H9 (cell line): ENCODE data around the gene NACA. TPM values are rescaled to one million over a fixed set of nuclear protein-coding genes. Genes with fewer than 3 reads are reported as not detected.
A peak's percentile ranks its signal among the peaks of the same experiment; 100 is the strongest.

Experiments used
- DNase-seq: peaks from one replicate; pipeline ENCODE4 v3.0.0-alpha.2; 2017
- H2AFZ ChIP-seq: one replicate; pipeline ENCODE4 v1.6.1; 2013; ENCODE audit warnings: mild to moderate bottlenecking, low read length, control low read depth, moderate library complexity
- H2AK5ac ChIP-seq: 2 replicates; pipeline ENCODE4 v1.6.1; 2013; ENCODE audit warnings: low read length, control low read depth, mixed read lengths; ENCODE audit not compliant: insufficient read length
- H2BK120ac ChIP-seq: one replicate; pipeline ENCODE4 v1.6.1; 2013; ENCODE audit warnings: low read depth, mild to moderate bottlenecking, low read length, control low read depth, inconsistent platforms; ENCODE audit not compliant: poor library complexity, severe bottlenecking
- H2BK12ac ChIP-seq: 2 replicates; pipeline ENCODE4 v1.6.1; 2013; ENCODE audit warnings: low read length, control low read depth, mixed read lengths, low read depth; ENCODE audit not compliant: insufficient read length
- H2BK15ac ChIP-seq: 2 replicates; pipeline ENCODE4 v1.6.1; 2013; ENCODE audit warnings: low read depth, low read length, control low read depth
- H2BK20ac ChIP-seq: one replicate; pipeline ENCODE4 v1.6.1; 2013; ENCODE audit warnings: low read depth, mild to moderate bottlenecking, low read length, control low read depth, inconsistent platforms; ENCODE audit not compliant: poor library complexity, severe bottlenecking
- H2BK5ac ChIP-seq: 2 replicates; pipeline ENCODE4 v1.6.1; 2013; ENCODE audit warnings: low read length, control low read depth, mixed read lengths; ENCODE audit not compliant: insufficient read length
- H3K14ac ChIP-seq: 2 replicates; pipeline ENCODE4 v1.6.1; 2013; ENCODE audit warnings: low read length, control low read depth; ENCODE audit not compliant: insufficient read depth
- H3K18ac ChIP-seq: 2 replicates; pipeline ENCODE4 v1.6.1; 2013; ENCODE audit warnings: low read depth, mild to moderate bottlenecking, mixed read lengths, low read length, control low read depth; ENCODE audit not compliant: insufficient read length
- H3K23ac ChIP-seq: 2 replicates; pipeline ENCODE4 v1.6.1; 2013; ENCODE audit warnings: low read length, control low read depth, mixed read lengths, low read depth; ENCODE audit not compliant: insufficient read length
- H3K23me2 ChIP-seq: 2 replicates; pipeline ENCODE4 v1.6.1; 2013; ENCODE audit warnings: low read depth, mild to moderate bottlenecking, mixed read lengths, low read length, control low read depth; ENCODE audit not compliant: insufficient read length, poor library complexity, severe bottlenecking
- H3K27ac ChIP-seq: 2 replicates; pipeline ENCODE4 v1.5.1; 2013; ENCODE audit warnings: low read length, control low read depth, mixed read lengths, low read depth; ENCODE audit not compliant: insufficient read length
- H3K27me3 ChIP-seq: 2 replicates; pipeline ENCODE4 v1.6.1; 2013; ENCODE audit warnings: low read length, control low read depth, inconsistent platforms; ENCODE audit not compliant: insufficient read depth
- H3K4ac ChIP-seq: 2 replicates; pipeline ENCODE4 v1.6.1; 2013; ENCODE audit warnings: low read depth, mild to moderate bottlenecking, control low read depth, inconsistent platforms, low read length, moderate library complexity
- H3K4me1 ChIP-seq: 2 replicates; pipeline ENCODE4 v1.6.1; 2013; ENCODE audit warnings: low read length, control low read depth, inconsistent platforms; ENCODE audit not compliant: insufficient read depth
- H3K4me2 ChIP-seq: 2 replicates; pipeline ENCODE4 v1.6.1; 2013; ENCODE audit warnings: low read length, control low read depth, mixed read lengths; ENCODE audit not compliant: insufficient read length, insufficient read depth
- H3K56ac ChIP-seq: 2 replicates; pipeline ENCODE4 v1.6.1; 2013; ENCODE audit warnings: low read depth, mild to moderate bottlenecking, mixed read lengths, low read length, control low read depth; ENCODE audit not compliant: insufficient read length
- H3K79me1 ChIP-seq: 2 replicates; pipeline ENCODE4 v1.6.1; 2013; ENCODE audit warnings: low read depth, mild to moderate bottlenecking, moderate library complexity, low read length, control low read depth, inconsistent platforms; ENCODE audit not compliant: insufficient read depth, poor library complexity, severe bottlenecking
- H3K79me2 ChIP-seq: 2 replicates; pipeline ENCODE4 v1.6.1; 2013; ENCODE audit warnings: low read length, control low read depth, inconsistent platforms; ENCODE audit not compliant: insufficient read depth
- H3K9ac ChIP-seq: 2 replicates; pipeline ENCODE4 v1.6.1; 2013; ENCODE audit warnings: low read length, control low read depth, mixed read lengths; ENCODE audit not compliant: insufficient read length; ENCODE audit errors: extremely low read depth
- H3K9me3 ChIP-seq: one replicate; pipeline ENCODE4 v1.6.1; 2013; ENCODE audit warnings: low read depth, low read length, inconsistent platforms; ENCODE audit not compliant: control insufficient read depth
- H3T11ph ChIP-seq: one replicate; pipeline ENCODE4 v1.6.1; 2013; ENCODE audit warnings: mild to moderate bottlenecking, low read length, control low read depth, inconsistent platforms
- H4K20me1 ChIP-seq: one replicate; pipeline ENCODE4 v1.6.1; 2013; ENCODE audit not compliant: control insufficient read depth, insufficient read length, insufficient read depth
- H4K5ac ChIP-seq: 2 replicates; pipeline ENCODE4 v1.6.1; 2013; ENCODE audit warnings: low read depth, mild to moderate bottlenecking, mixed read lengths, low read length, control low read depth; ENCODE audit not compliant: insufficient read length
- H4K8ac ChIP-seq: replicated peaks from 2 replicates; pipeline ENCODE4 v1.6.1; 2013; ENCODE audit warnings: low read length, control low read depth, mixed read lengths, low read depth; ENCODE audit not compliant: insufficient read length
- H4K91ac ChIP-seq: 2 replicates; pipeline ENCODE4 v1.6.1; 2013; ENCODE audit warnings: low read depth, mild to moderate bottlenecking, moderate library complexity, mixed read lengths, low read length, control low read depth; ENCODE audit not compliant: insufficient read length
- H3K27ac Mint-ChIP-seq, 3 experiments: 2 replicates in 2 of 3; 3 replicates in 1 of 3; pipeline ENCODE4 v1.8.0; 2020 to 2021; ENCODE audit warnings: mixed read lengths in 3 of 3, mild to moderate bottlenecking in 1 of 3, moderate library complexity in 1 of 3
- H3K27me3 Mint-ChIP-seq: 2 replicates; pipeline ENCODE4 v1.8.0; 2021; ENCODE audit warnings: low read depth, mild to moderate bottlenecking, moderate library complexity, mixed read lengths
- H3K36me3 Mint-ChIP-seq, 3 experiments: 2 replicates in 2 of 3; 3 replicates in 1 of 3; pipeline ENCODE4 v1.8.0; 2020 to 2021; ENCODE audit warnings: low read depth in 3 of 3, mixed read lengths in 3 of 3; ENCODE audit not compliant: insufficient read depth in 1 of 3
- H3K4me1 Mint-ChIP-seq, 2 experiments: 2 replicates each; pipeline ENCODE4 v1.8.0; 2020; ENCODE audit warnings: mixed read lengths in 2 of 2
- H3K4me3 Mint-ChIP-seq, 2 experiments: 2 replicates in 1 of 2; 3 replicates in 1 of 2; pipeline ENCODE4 v1.8.0; 2020 to 2021; ENCODE audit warnings: mild to moderate bottlenecking in 2 of 2, mixed read lengths in 2 of 2, moderate library complexity in 1 of 2
- H3K9me3 Mint-ChIP-seq, 2 experiments: 2 replicates in 1 of 2; 3 replicates in 1 of 2; pipeline ENCODE4 v1.8.0; 2020; ENCODE audit warnings: mild to moderate bottlenecking in 2 of 2, mixed read lengths in 2 of 2, moderate library complexity in 1 of 2
- CTCF ChIP-seq: fragments of 200-600 bp; sonication (generic); conservative IDR thresholded peaks from 3 replicates; pipeline ENCODE4 v1.8.0; 2021; ENCODE audit warnings: antibody characterized with exemption, mild to moderate bottlenecking
- WGBS: extraction: QIAGEN DNeasy Blood & Tissue Kit; methylation state at CpG from one replicate; pipeline ENCODE4 v1.1.7; 2013; ENCODE audit warnings: missing lambda C conversion rate, low lambda C conversion rate, mixed read lengths; ENCODE audit not compliant: insufficient read length; ENCODE audit errors: extremely low coverage; 5-methylcytosine and 5-hydroxymethylcytosine counted together
- total RNA-seq: library from RNA; stranded (reverse); gene quantifications from 2 replicates; pipeline ENCODE4 v1.2.1, GENCODE V29; 2021

NACA gene
- total RNA-seq, 1 experiment from 2014 or later = 1,204 TPM

- Histone ChIP-seq H3K56ac (no peak overlapping the region), H4K5ac (no peak overlapping the region), H2BK120ac (no peak overlapping the region), H3K79me1 (no peaks in the 10 kb centered on the region), H3K4me2 (no peak overlapping the region), H3K9me3 (no peaks in the 10 kb centered on the region), H3T11ph (no peak overlapping the region), H3K14ac (no peak overlapping the region), H2BK12ac (no peak overlapping the region), H3K4ac (no peak overlapping the region), H2AFZ (no peak overlapping the region), H3K18ac (no peak overlapping the region), H3K27me3 (no peaks in the 10 kb centered on the region), H3K9ac (no peak overlapping the region), H4K91ac (no peak overlapping the region), H3K23me2 (no peaks in the 10 kb centered on the region), H3K79me2 (no peaks in the 10 kb centered on the region), H4K20me1 (no peaks in the 10 kb centered on the region), H3K23ac (no peak overlapping the region), H2BK20ac (no peak overlapping the region), H3K27ac (no peak overlapping the region), H2AK5ac (no peak overlapping the region), H3K4me1 (peaks cover 5% of the 10 kb centered on the region; the same call in 1 of the 2 replicates), H2BK15ac (no peak overlapping the region), H2BK5ac (no peak overlapping the region), H4K8ac (no peak overlapping the region)
- H3K4me3 Mint-ChIP-seq = no peak overlapping the region
- DNase-seq = peak; percentile 39
- no peaks in the 10 kb centered on the region; the same call in 1 of the 2 replicates for H3K27me3 Mint-ChIP-seq
- no peak overlapping the region for H3K27ac Mint-ChIP-seq
- peaks cover 22 to 28% of the 10 kb centered on the region in 2 experiments for H3K4me1 Mint-ChIP-seq
- no peaks in the 10 kb centered on the region; a peak in 1 of 5 replicates for H3K9me3 Mint-ChIP-seq
- no peak for TF ChIP-seq CTCF
- H3K36me3 Mint-ChIP-seq = no peaks in the 10 kb centered on the region
- no CpG with 5 or more reads among the region's 6 CpGs for WGBS
These were observed 41.4 kb upstream of the NACA start for GRCh38 chr12:56766535-56766934.
